Naive thymus-derived CD4-positive, alpha-beta T cell (primary cell): ENCODE results near the gene MRC2. TPM values are rescaled to one million over a fixed set of nuclear protein-coding genes. Genes with fewer than 3 reads are reported as not detected.
A peak's percentile ranks its signal among the peaks of the same experiment; 100 is the strongest.
"Not testable (repeated sequence)": the region's sequence is repeated elsewhere in the genome, so short reads cannot be mapped to it uniquely, and the experiment has no call there.

Source experiments
- ATAC-seq: fragments of 150-1000 bp; cut with Tn5 transposase; 2 replicates; pipeline ENCODE4 v1.10.0; 2021; ENCODE audit warnings: mild to moderate bottlenecking, moderate library complexity
- CTCF ChIA-PET: fragments of 350-600 bp; sonication (Branson Sonifier 250); formaldehyde crosslinking; loops from one replicate; lab custom pipeline; 2021; ENCODE audit warnings: antibody characterized with exemption; lab: Charles Lee
- POLR2A ChIA-PET: fragments of 350-600 bp; sonication (Branson Sonifier 250); formaldehyde crosslinking; loops from one replicate; lab custom pipeline; 2021; ENCODE audit warnings: antibody characterized with exemption, inconsistent platforms; lab: Charles Lee
- DNase-seq, 9 donors: peaks; one replicate each; pipeline versions ENCODE4 v3.0.0 to v3.0.0-alpha.2; 2020 to 2022; ENCODE audit warnings: mixed read lengths in 1 of 9
- H3K27ac ChIP-seq: one replicate; pipeline ENCODE4 v1.7.0; 2013; ENCODE audit warnings: mild to moderate bottlenecking, low read depth, low read length, moderate library complexity
- H3K27me3 ChIP-seq, 2 donors: one replicate each; pipeline ENCODE4 v1.7.0; 2013; ENCODE audit warnings: low read length in 2 of 2, mild to moderate bottlenecking in 2 of 2, moderate library complexity in 2 of 2; ENCODE audit not compliant: control insufficient read depth in 2 of 2, insufficient read depth in 2 of 2
- H3K36me3 ChIP-seq, 3 experiments: 1 replicate in 2 of 3; 2 replicates in 1 of 3; pipeline ENCODE4 v1.7.0; 2013; ENCODE audit warnings: low read length in 3 of 3, mild to moderate bottlenecking in 3 of 3, moderate library complexity in 1 of 3; ENCODE audit not compliant: insufficient read depth in 3 of 3, control insufficient read depth in 2 of 3
- H3K4me1 ChIP-seq, 2 donors: one replicate each; pipeline ENCODE4 v1.7.0; 2013; ENCODE audit warnings: low read length in 2 of 2, mild to moderate bottlenecking in 2 of 2, moderate library complexity in 1 of 2; ENCODE audit not compliant: control insufficient read depth in 2 of 2, insufficient read depth in 2 of 2
- H3K4me3 ChIP-seq: 2 replicates; pipeline ENCODE4 v1.7.0; 2013; ENCODE audit warnings: mild to moderate bottlenecking, low read length
- H3K9me3 ChIP-seq, 3 experiments: 1 replicate in 2 of 3; 2 replicates in 1 of 3; pipeline ENCODE4 v1.7.0; 2013; ENCODE audit warnings: low read length in 3 of 3; ENCODE audit not compliant: control insufficient read depth in 2 of 3
- H3K27ac Mint-ChIP-seq, 9 donors: one replicate each; pipeline ENCODE4 v1.8.0; 2020 to 2022; ENCODE audit warnings: mixed read lengths in 9 of 9, mild to moderate bottlenecking in 8 of 9, moderate library complexity in 5 of 9, inconsistent platforms in 2 of 9
- H3K27me3 Mint-ChIP-seq, 5 donors: one replicate each; pipeline ENCODE4 v1.8.0; 2021 to 2022; ENCODE audit warnings: mixed read lengths in 5 of 5, mild to moderate bottlenecking in 1 of 5
- H3K36me3 Mint-ChIP-seq, 5 donors: one replicate each; pipeline ENCODE4 v1.8.0; 2020 to 2022; ENCODE audit warnings: mixed read lengths in 5 of 5, mild to moderate bottlenecking in 3 of 5, inconsistent platforms in 1 of 5
- H3K4me1 Mint-ChIP-seq, 7 donors: one replicate each; pipeline ENCODE4 v1.8.0; 2020 to 2022; ENCODE audit warnings: mixed read lengths in 7 of 7, mild to moderate bottlenecking in 3 of 7, inconsistent platforms in 1 of 7
- H3K4me3 Mint-ChIP-seq, 10 donors: one replicate each; pipeline ENCODE4 v1.8.0; 2020 to 2022; ENCODE audit warnings: mild to moderate bottlenecking in 10 of 10, mixed read lengths in 10 of 10, moderate library complexity in 6 of 10, inconsistent platforms in 2 of 10
- H3K9me3 Mint-ChIP-seq, 11 donors: one replicate each; pipeline ENCODE4 v1.8.0; 2020 to 2022; ENCODE audit warnings: mixed read lengths in 11 of 11, mild to moderate bottlenecking in 4 of 11, inconsistent platforms in 1 of 11, moderate library complexity in 1 of 11
- intact Hi-C, 2 donors: fragments of 100-400 bp; cut with micrococcal nuclease; formaldehyde crosslinking; loops; one replicate each; pipeline ENCODE4 v1.15.1; 2023
- polyA plus RNA-seq, 2 donors: library from polyadenylated mRNA; unstranded; fragments of 300-500 nt; fragmentation: Illumina TruSeq; gene quantifications; one replicate each; pipeline ENCODE4 v1.2.3, GENCODE V29; 2021
- total RNA-seq, 6 experiments: library from RNA in 5 of 6; stranded (reverse) in 5 of 6; gene quantifications; 1 replicate in 5 of 6; 2 replicates in 1 of 6; pipeline ENCODE4 v1.2.3 and lab custom pipeline; 2021 to 2026

MRC2 gene
- total and polyA plus RNA-seq, 7 experiments from 2014 or later, result 0.11 to 3.4 (median 2.2) TPM

DNA sequence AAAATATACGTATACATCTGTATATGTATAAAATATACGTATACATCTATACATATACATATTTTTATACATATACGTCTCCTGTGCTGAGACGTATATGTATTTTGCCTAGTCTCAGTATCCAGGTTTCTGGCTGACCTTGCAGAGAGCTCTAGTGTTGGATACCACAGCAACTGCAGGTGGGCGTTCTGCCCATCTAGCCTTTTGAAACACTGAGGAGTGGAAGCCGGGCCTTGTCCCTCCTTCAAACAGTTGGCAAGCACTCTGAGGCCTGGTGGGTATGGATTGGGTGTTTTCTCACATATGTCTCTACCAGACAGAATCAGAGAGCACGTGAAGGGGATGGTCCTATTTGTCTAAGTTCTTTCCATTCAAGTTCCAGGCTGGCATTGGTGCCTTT is 39.4 kb upstream of the MRC2 start:
- Mint-ChIP-seq H3K27ac (peak overlapping the region in 4 of 9 donors; percentile 17 to 66 (median 43)), H3K36me3 (peaks cover 0 to 41% (median 19%) of the 10 kb centered on the region in 5 donors), H3K27me3 (no peaks in the 10 kb centered on the region), H3K4me1 (peaks cover 0 to 2% (median 0%) of the 10 kb centered on the region in 7 donors), H3K4me3 (no peak overlapping the region), H3K9me3 (no peaks in the 10 kb centered on the region)
- H3K4me3 ChIP-seq, result no peak overlapping the region
- no peaks in the 10 kb centered on the region for H3K27me3 ChIP-seq
- ATAC-seq, result no peak
- CTCF ChIA-PET, result no interaction called here
- H3K27ac ChIP-seq, result no peak overlapping the region
- H3K9me3 ChIP-seq, result no peaks in the 10 kb centered on the region
- DNase-seq, result no peak
- POLR2A ChIA-PET, result no interaction called here
- no peaks in the 10 kb centered on the region for H3K4me1 ChIP-seq
- H3K36me3 ChIP-seq, result peaks cover 4 to 48% (median 5%) of the 10 kb centered on the region in 3 experiments
- intact Hi-C loops, result no loop called here

DNA sequence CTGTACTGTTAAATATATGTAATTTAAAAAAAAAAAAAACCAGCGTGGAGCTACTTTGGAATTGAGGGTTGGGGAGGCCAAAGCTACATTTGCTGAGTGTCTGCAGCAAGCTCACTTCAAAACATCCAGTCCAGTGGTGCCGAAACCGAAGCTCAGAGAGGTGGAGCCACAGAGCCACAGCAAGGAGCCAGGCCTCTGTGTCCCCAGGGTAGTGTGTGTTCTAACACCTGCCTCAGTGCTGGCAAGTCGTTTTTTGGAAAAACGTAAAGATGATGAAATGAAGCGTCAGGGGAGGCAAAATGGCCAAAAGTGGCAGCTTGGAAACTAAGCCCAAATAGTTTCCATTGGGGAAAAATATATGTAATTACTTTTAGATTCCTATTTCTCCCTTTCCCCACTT is 36.1 kb upstream of the MRC2 start:
- H3K27ac ChIP-seq, result no peak overlapping the region
- intact Hi-C loops, result no loop called here
- ChIA-PET POLR2A (no interaction called here), CTCF (interaction anchor here (0.8 kb wide), 1 partner anchor 11 kb away, joined by 3 read pairs; no protein-coding TSS in a partner anchor)
- H3K4me3 ChIP-seq, result no peak overlapping the region
- H3K4me1 ChIP-seq, result no peaks in the 10 kb centered on the region
- ATAC-seq (no peak), DNase-seq (no peak)
- Mint-ChIP-seq H3K27me3 (no peaks in the 10 kb centered on the region), H3K36me3 (peaks cover 0 to 44% (median 32%) of the 10 kb centered on the region in 5 donors), H3K9me3 (peaks cover 0 to 4% (median 0%) of the 10 kb centered on the region in 11 donors), H3K4me3 (no peak overlapping the region), H3K27ac (no peak overlapping the region), H3K4me1 (no peaks in the 10 kb centered on the region)
- peaks cover 0 to 62% (median 0%) of the 10 kb centered on the region in 3 experiments for H3K36me3 ChIP-seq
- no peaks in the 10 kb centered on the region for H3K27me3 ChIP-seq
- H3K9me3 ChIP-seq, result no peaks in the 10 kb centered on the region

DNA sequence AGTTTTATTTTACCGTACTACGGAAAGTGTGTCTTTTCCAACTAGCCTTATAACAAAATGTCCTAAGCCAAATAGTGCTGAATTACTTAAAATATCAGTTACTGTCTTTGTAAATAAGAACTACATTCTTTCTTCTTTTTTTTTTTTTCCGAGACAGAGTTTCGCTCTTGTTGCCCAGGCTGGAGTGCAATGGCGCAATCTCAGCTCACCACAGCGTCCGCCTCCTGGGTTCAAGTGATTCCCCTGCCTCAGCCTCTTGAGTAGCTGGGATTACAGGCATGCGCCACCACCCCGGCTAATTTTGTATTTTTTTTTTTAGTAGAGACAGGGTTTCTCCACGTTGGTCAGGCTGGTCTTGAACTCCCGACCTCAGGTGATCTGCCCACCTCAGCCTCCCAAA is 35.6 kb upstream of the MRC2 start:
- H3K27ac ChIP-seq, ATAC-seq, H3K27ac Mint-ChIP-seq, H3K27me3 ChIP-seq, POLR2A ChIA-PET, intact Hi-C loops, H3K9me3 ChIP-seq, H3K4me1 Mint-ChIP-seq, H3K9me3 Mint-ChIP-seq, H3K4me1 ChIP-seq, H3K4me3 Mint-ChIP-seq, DNase-seq, H3K27me3 Mint-ChIP-seq, H3K4me3 ChIP-seq: not testable (repeated sequence)
- peaks cover 0 to 65% (median 0%) of the 10 kb centered on the region in 3 experiments for H3K36me3 ChIP-seq
- CTCF ChIA-PET, result interaction anchor here (0.8 kb wide), 1 partner anchor 12 kb away, joined by 3 read pairs; no protein-coding TSS in a partner anchor
- peaks cover 0 to 49% (median 35%) of the 10 kb centered on the region in 5 donors for H3K36me3 Mint-ChIP-seq

DNA sequence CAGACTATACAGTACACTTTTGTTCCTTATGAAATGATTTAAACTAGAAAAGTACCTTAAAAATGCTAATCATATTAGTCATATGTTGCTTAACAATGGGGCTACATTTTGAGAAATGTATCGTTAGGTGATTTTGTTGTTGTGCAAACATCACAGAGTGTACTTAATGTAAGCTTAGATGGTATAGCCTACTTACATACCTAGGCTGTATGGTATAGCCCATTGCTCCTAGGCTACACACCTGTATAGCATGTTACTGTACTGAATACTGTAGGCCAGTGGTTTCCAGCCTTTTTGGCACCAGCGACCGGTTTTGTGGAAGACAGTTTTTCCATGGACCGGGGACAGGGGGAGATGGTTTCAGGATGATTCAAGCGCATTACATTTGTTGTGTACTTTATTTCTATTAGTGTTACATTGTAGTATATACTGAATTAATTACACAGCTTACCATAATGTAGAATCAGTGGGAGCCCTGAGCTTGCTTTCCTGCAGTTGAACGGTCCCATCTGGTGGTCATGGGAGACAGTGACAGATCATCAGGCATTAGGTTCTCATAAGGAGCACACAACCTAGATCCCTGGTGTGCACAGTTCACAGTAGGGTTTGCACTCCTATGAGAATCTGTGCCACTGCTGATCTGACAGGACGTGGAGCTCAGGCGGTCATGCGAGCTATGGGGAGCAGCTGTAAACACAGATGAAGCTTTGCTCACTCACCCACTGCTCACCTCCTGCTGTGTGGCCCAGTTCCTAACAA is 35.0 kb upstream of the MRC2 start:
- Mint-ChIP-seq H3K4me1 (no peaks in the 10 kb centered on the region), H3K9me3 (peaks cover 0 to 5% (median 0%) of the 10 kb centered on the region in 11 donors), H3K36me3 (peaks cover 0 to 53% (median 37%) of the 10 kb centered on the region in 5 donors), H3K27ac (no peak overlapping the region), H3K27me3 (no peaks in the 10 kb centered on the region), H3K4me3 (no peak overlapping the region)
- Histone ChIP-seq H3K27ac (no peak overlapping the region), H3K4me3 (no peak overlapping the region), H3K27me3 (no peaks in the 10 kb centered on the region), H3K36me3 (peaks cover 0 to 65% (median 6%) of the 10 kb centered on the region in 3 experiments), H3K9me3 (no peaks in the 10 kb centered on the region), H3K4me1 (no peaks in the 10 kb centered on the region)
- ATAC-seq (no peak), DNase-seq (no peak)
- ChIA-PET POLR2A (no interaction called here), CTCF (interaction anchor here (0.6 to 0.9 kb wide), 2 partner anchors 13 to 72 kb away, joined by 3 read pairs; no protein-coding TSS in a partner anchor)
- intact Hi-C loops, result no loop called here

DNA sequence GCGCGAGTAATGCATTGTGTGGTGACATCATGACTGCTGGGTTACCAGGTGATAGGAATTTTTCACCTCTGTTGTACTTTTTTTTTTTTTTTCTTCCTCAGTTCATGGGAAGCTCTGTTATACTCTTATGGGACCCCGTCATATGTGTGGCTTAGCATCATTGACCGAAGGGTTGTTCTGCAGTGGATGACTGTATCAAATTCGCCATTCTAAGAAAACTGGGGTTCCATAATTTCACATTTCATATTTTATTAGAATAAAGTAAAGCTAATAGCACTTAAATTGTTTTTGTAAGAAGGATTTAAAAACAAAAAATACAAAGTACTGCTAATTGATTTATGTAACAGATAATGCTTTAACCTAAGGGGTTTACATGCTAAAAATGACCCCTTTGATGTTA is 32.0 kb upstream of the MRC2 start:
- no peak for ATAC-seq
- Histone ChIP-seq H3K27ac (no peak overlapping the region), H3K27me3 (no peaks in the 10 kb centered on the region), H3K9me3 (no peaks in the 10 kb centered on the region), H3K4me1 (no peaks in the 10 kb centered on the region), H3K4me3 (no peak overlapping the region), H3K36me3 (peaks cover 0 to 83% (median 14%) of the 10 kb centered on the region in 3 experiments)
- H3K9me3 Mint-ChIP-seq, result peaks cover 0 to 5% (median 0%) of the 10 kb centered on the region in 11 donors
- CTCF ChIA-PET, result no interaction called here
- H3K36me3 Mint-ChIP-seq, result peaks cover 6 to 58% (median 49%) of the 10 kb centered on the region in 5 donors
- intact Hi-C loops, result no loop called here
- H3K27me3 Mint-ChIP-seq, result no peaks in the 10 kb centered on the region
- DNase-seq, result no peak
- no peak overlapping the region for H3K27ac Mint-ChIP-seq
- POLR2A ChIA-PET, result no interaction called here
- H3K4me1 Mint-ChIP-seq, result peaks cover 0 to 5% (median 0%) of the 10 kb centered on the region in 7 donors
- H3K4me3 Mint-ChIP-seq, result no peak overlapping the region

DNA sequence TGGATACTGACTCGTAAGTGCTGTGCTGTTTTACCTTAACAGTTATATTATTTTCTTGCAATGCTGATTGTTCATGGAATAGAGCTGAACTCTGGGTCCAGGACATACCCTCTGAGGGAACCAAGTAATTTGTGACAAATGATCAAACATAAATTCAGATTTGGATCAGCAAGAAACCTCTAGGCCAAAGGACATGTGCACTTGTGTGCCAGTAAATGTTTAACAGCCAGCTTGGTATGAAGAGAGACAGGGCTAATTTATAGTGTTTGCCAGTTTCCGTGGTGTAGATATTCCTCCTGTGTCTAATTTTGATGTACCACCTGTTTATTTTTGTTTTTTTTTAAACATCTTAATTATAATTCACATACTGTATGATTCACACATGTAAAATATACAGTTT is 30.8 kb upstream of the MRC2 start:
- peaks cover 0 to 5% (median 0%) of the 10 kb centered on the region in 7 donors for H3K4me1 Mint-ChIP-seq
- no peak for DNase-seq
- no peaks in the 10 kb centered on the region for H3K27me3 Mint-ChIP-seq
- ChIA-PET CTCF (no interaction called here), POLR2A (no interaction called here)
- ATAC-seq, result no peak
- peaks cover 0 to 5% (median 0%) of the 10 kb centered on the region in 11 donors for H3K9me3 Mint-ChIP-seq
- H3K27ac ChIP-seq, result no peak overlapping the region
- peaks cover 6 to 64% (median 54%) of the 10 kb centered on the region in 5 donors for H3K36me3 Mint-ChIP-seq
- intact Hi-C loops, result no loop called here
- no peak overlapping the region for H3K4me3 ChIP-seq
- H3K27me3 ChIP-seq, result no peaks in the 10 kb centered on the region
- H3K4me3 Mint-ChIP-seq, result no peak overlapping the region
- peaks cover 0 to 89% (median 14%) of the 10 kb centered on the region in 3 experiments for H3K36me3 ChIP-seq
- no peak overlapping the region for H3K27ac Mint-ChIP-seq
- no peaks in the 10 kb centered on the region for H3K4me1 ChIP-seq
- H3K9me3 ChIP-seq, result no peaks in the 10 kb centered on the region
